ENCODE data around the gene ZBTB47. TPM values are rescaled to one million over a fixed set of nuclear protein-coding genes. Genes with fewer than 3 reads are reported as not detected.

ZBTB47 gene
- total RNA-seq, 2 donors from 2014 or later: 84.2 to 108 TPM

DNA sequence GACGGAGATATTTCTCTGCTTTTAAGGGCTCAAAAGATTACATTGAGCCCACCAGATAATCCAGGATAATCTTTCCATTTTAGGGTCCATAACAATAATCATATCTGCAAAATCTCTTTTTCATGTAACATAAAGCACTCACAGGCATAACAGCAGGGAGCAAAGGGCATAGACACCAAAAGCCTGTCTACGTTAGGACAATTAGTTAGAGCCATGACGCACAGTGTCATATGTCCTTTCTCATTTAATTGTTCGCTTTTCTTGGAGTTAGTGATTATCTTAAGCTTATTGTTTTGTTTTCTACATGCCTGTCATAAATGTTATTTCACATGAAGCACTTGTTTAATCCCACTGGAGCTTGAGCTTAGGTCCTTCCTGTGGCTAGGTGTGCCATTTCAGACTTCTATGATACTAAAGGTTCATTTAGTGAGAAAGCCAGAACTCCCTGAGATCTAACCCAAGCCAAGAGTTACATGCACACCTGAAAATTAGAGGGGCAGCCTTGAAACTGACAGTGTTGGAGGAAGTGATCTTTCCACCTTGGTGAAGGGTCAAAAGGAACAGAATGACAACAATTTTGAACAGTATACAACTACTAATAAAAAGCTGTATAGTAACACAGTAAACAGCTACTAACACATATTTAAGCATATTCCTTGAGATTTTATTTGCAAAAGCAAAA lies 60.8 kb downstream of the ZBTB47 start:
- H3K27me3 ChIP-seq (replicated peaks; ENCODE audit: insufficient read depth): no peaks in the 10 kb centered on the region
- no peak overlapping the region for H3K27ac ChIP-seq
- no peak overlapping the region for H3K4me3 ChIP-seq
- no peaks in the 10 kb centered on the region for H3K9me3 ChIP-seq
- TF ChIP-seq, protein P1, sequence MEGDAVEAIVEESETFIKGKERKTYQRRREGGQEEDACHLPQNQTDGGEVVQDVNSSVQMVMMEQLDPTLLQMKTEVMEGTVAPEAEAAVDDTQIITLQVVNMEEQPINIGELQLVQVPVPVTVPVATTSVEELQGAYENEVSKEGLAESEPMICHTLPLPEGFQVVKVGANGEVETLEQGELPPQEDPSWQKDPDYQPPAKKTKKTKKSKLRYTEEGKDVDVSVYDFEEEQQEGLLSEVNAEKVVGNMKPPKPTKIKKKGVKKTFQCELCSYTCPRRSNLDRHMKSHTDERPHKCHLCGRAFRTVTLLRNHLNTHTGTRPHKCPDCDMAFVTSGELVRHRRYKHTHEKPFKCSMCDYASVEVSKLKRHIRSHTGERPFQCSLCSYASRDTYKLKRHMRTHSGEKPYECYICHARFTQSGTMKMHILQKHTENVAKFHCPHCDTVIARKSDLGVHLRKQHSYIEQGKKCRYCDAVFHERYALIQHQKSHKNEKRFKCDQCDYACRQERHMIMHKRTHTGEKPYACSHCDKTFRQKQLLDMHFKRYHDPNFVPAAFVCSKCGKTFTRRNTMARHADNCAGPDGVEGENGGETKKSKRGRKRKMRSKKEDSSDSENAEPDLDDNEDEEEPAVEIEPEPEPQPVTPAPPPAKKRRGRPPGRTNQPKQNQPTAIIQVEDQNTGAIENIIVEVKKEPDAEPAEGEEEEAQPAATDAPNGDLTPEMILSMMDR (IDR thresholded peaks at IDR 0.05): no peak
- ATAC-seq (ENCODE audit: insufficient number of reproducible peaks, low FRiP score, low read depth): no peak
- no peaks in the 10 kb centered on the region for H3K36me3 ChIP-seq
- no peaks in the 10 kb centered on the region for H3K4me1 ChIP-seq (ENCODE audit: control insufficient read depth in 1 of 2, low read depth in 2 of 2)
- no peak for DNase-seq (ENCODE audit: low spot score)

Other genes starting within 250 kb of the ZBTB47 start
- gene LYZL4, start 243.1 kb upstream of the ZBTB47 start, total RNA-seq: not detected
- 10 to 100 TPM; 31.0 to 48.7 TPM for gene VIPR1, start 151.1 kb upstream of the ZBTB47 start, total RNA-seq
- gene SEC22C, start 71.7 kb upstream of the ZBTB47 start, total RNA-seq: 10 to 100 TPM; 55.0 to 83.4 TPM
- gene SS18L2, start 62.8 kb upstream of the ZBTB47 start, total RNA-seq: 1 to 10 TPM; 2.8 to 8.6 TPM
- 100 to 1,000 TPM; 159 to 210 TPM for gene NKTR, start 53.0 kb upstream of the ZBTB47 start, total RNA-seq
- not detected for gene KLHL40, start 31.8 kb downstream of the ZBTB47 start, total RNA-seq
- not detected for gene HHATL, start 49.1 kb downstream of the ZBTB47 start, total RNA-seq
- gene CCDC13, start 119.6 kb downstream of the ZBTB47 start, total RNA-seq: 1 to 10 TPM; 1.5 to 3.1 TPM
- 100 to 1,000 TPM; 163 to 169 TPM for gene HIGD1A, start 150.8 kb downstream of the ZBTB47 start, total RNA-seq
- gene ACKR2, start 155.7 kb downstream of the ZBTB47 start, total RNA-seq: 10 to 100 TPM; 10.0 to 11.9 TPM
- gene CYP8B1, start 222.2 kb downstream of the ZBTB47 start, total RNA-seq: not detected

Measured in thoracic aorta (tissue), 2 donors.